Keratinocyte (primary cell): ENCODE results near the gene PCK1. TPM values are rescaled to one million over a fixed set of nuclear protein-coding genes. Genes with fewer than 3 reads are reported as not detected.

Experiments used
- DNase-seq: peaks from one replicate; pipeline ENCODE4 v3.0.0-alpha.2; 2011; ENCODE audit warnings: low read depth, missing footprints, low spot score
- FAIRE-seq: peaks from 2 replicates; lab custom pipeline; 2011; peaks lifted over from hg19 to GRCh38; lab: Jason Lieb, UNC
- H2AFZ ChIP-seq: 2 replicates; pipeline ENCODE4 v1.6.0; 2012; ENCODE audit warnings: low read length, control low read depth, inconsistent platforms; ENCODE audit not compliant: control insufficient read depth
- H3K27ac ChIP-seq: 2 replicates; pipeline ENCODE4 v1.5.1; 2011; ENCODE audit warnings: low read length; ENCODE audit not compliant: control insufficient read depth, insufficient read depth
- H3K27me3 ChIP-seq: 3 replicates; pipeline ENCODE4 v1.6.0; 2011; ENCODE audit warnings: low read length; ENCODE audit not compliant: control insufficient read depth, insufficient read depth; ENCODE audit errors: extremely low read depth
- H3K36me3 ChIP-seq, 2 experiments: 2 replicates in 1 of 2; 3 replicates in 1 of 2; pipeline ENCODE4 v1.5.1; 2011; ENCODE audit warnings: low read length in 2 of 2, mild to moderate bottlenecking in 1 of 2; ENCODE audit not compliant: control insufficient read depth in 2 of 2, insufficient read depth in 2 of 2; ENCODE audit errors: extremely low read depth in 1 of 2
- H3K4me1 ChIP-seq: 3 replicates; pipeline ENCODE4 v1.5.1; 2011; ENCODE audit warnings: low read length; ENCODE audit not compliant: control insufficient read depth, insufficient read depth; ENCODE audit errors: extremely low read depth
- H3K4me2 ChIP-seq: 3 replicates; pipeline ENCODE4 v1.6.0; 2011; ENCODE audit warnings: low read depth, low read length; ENCODE audit not compliant: control insufficient read depth, insufficient read depth; ENCODE audit errors: extremely low read depth
- H3K4me3 ChIP-seq, 3 experiments: fragments of 200-600 bp in 1 of 3; sonication (generic) in 1 of 3; 2 replicates in 2 of 3; 3 replicates in 1 of 3; pipeline ENCODE4 v1.5.1; 2011 to 2016; ENCODE audit warnings: low read length in 3 of 3, mild to moderate bottlenecking in 3 of 3, control low read depth in 2 of 3, inconsistent platforms in 1 of 3, low read depth in 1 of 3, mixed read lengths in 1 of 3, mixed run types in 1 of 3, moderate library complexity in 1 of 3; ENCODE audit not compliant: control insufficient read depth in 2 of 3, insufficient read depth in 2 of 3; ENCODE audit errors: extremely low read depth in 1 of 3
- H3K79me2 ChIP-seq: 2 replicates; pipeline ENCODE4 v1.6.0; 2012; ENCODE audit warnings: low read length; ENCODE audit not compliant: control insufficient read depth, insufficient read depth
- H3K9ac ChIP-seq: 3 replicates; pipeline ENCODE4 v1.6.0; 2011; ENCODE audit warnings: low read length; ENCODE audit not compliant: control insufficient read depth, insufficient read depth; ENCODE audit errors: extremely low read depth
- H3K9me1 ChIP-seq: 3 replicates; pipeline ENCODE4 v1.6.0; 2011; ENCODE audit warnings: low read length; ENCODE audit not compliant: control insufficient read depth, insufficient read depth; ENCODE audit errors: extremely low read depth
- H3K9me3 ChIP-seq: 2 replicates; pipeline ENCODE4 v1.5.1; 2012; ENCODE audit warnings: low read depth, low read length; ENCODE audit not compliant: control insufficient read depth
- H4K20me1 ChIP-seq: 3 replicates; pipeline ENCODE4 v1.6.0; 2011; ENCODE audit warnings: low read length; ENCODE audit not compliant: control insufficient read depth, insufficient read depth; ENCODE audit errors: extremely low read depth
- CTCF ChIP-seq, 3 experiments: IDR thresholded peaks in 1 of 3; conservative IDR thresholded peaks in 1 of 3; optimal IDR thresholded peaks in 1 of 3; 2 replicates in 2 of 3; 3 replicates in 1 of 3; pipeline versions ENCODE3 to v1.5.1; 2011; ENCODE audit warnings: low read length in 3 of 3, mild to moderate bottlenecking in 3 of 3, moderate library complexity in 2 of 3, control low read depth in 1 of 3, inconsistent platforms in 1 of 3; ENCODE audit not compliant: insufficient read depth in 2 of 3; ENCODE audit errors: extremely low read depth in 1 of 3
- EZH2 ChIP-seq: IDR thresholded peaks from one replicate; pipeline ENCODE4 v1.6.1; 2012; ENCODE audit warnings: inconsistent platforms, mild to moderate bottlenecking, low read length, moderate library complexity
- dilution Hi-C: fragments of 300-500 bp; cut with MboI; formaldehyde crosslinking; loops from one replicate; pipeline ENCODE4 v1.7.0; 2020; ENCODE audit warnings: low sequenced_read_pairs; ENCODE audit not compliant: extremely low pct_ligation_motif_present
- polyA plus RNA-seq, 5 experiments: library from polyadenylated mRNA; depleted of rRNA in 3 of 5; stranded (reverse) in 3 of 5; stranded (forward) in 1 of 5; unstranded in 1 of 5; fragments of >200 nt; gene quantifications; 1 replicate in 1 of 5; 2 replicates in 3 of 5; 3 replicates in 1 of 5; pipeline versions ENCODE4 v1.2.1 to v1.2.3, GENCODE V29; 2011 to 2012; ENCODE audit warnings: missing spikeins in 2 of 5, low read depth in 1 of 5, low replicate concordance in 1 of 5

Gene PCK1
- polyA plus RNA-seq, 1 donor (not counting 4 experiments of a cell fraction or from before 2014, with no cell fraction given): not detected

- Histone ChIP-seq H3K4me2 (no peak overlapping the region), H3K27me3 (peaks cover 55% of the 10 kb centered on the region), H2AFZ (no peak overlapping the region), H3K27ac (no peak overlapping the region), H3K9me3 (no peaks in the 10 kb centered on the region), H3K9me1 (no peaks in the 10 kb centered on the region), H3K4me3 (no peak overlapping the region), H3K79me2 (no peaks in the 10 kb centered on the region), H3K9ac (no peak overlapping the region), H3K36me3 (no peaks in the 10 kb centered on the region), H3K4me1 (no peaks in the 10 kb centered on the region), H4K20me1 (no peaks in the 10 kb centered on the region)
- dilution Hi-C loops: no loop called here
- FAIRE-seq (no peak), DNase-seq (no peak)
- no peak for TF ChIP-seq CTCF (optimal IDR thresholded peaks at IDR 0.05 in 1 of 3, IDR thresholded peaks at IDR 0.05 in 1 of 3, conservative IDR thresholded peaks at IDR 0.05 in 1 of 3; ENCODE audit: extremely low read depth in 1 of 3, insufficient read depth in 2 of 3, low read length in 3 of 3)
- no peak for TF ChIP-seq EZH2
Measured at GRCh38 chr20:57562541-57563465, 1.9 kb downstream of the PCK1 start.

GRCh38 chr20:57563522-57563921 lies 2.6 kb downstream of the PCK1 start:
- Histone ChIP-seq H3K9ac (no peak overlapping the region), H3K9me3 (no peaks in the 10 kb centered on the region), H3K27ac (no peak overlapping the region), H3K27me3 (peaks cover 56% of the 10 kb centered on the region), H4K20me1 (no peaks in the 10 kb centered on the region), H3K36me3 (no peaks in the 10 kb centered on the region), H3K9me1 (no peaks in the 10 kb centered on the region), H3K4me2 (no peak overlapping the region), H3K4me3 (no peak overlapping the region), H2AFZ (no peak overlapping the region), H3K4me1 (no peaks in the 10 kb centered on the region), H3K79me2 (no peaks in the 10 kb centered on the region)
- TF ChIP-seq EZH2 (no peak), CTCF (optimal IDR thresholded peaks at IDR 0.05 in 1 of 3, IDR thresholded peaks at IDR 0.05 in 1 of 3, conservative IDR thresholded peaks at IDR 0.05 in 1 of 3; ENCODE audit: extremely low read depth in 1 of 3, insufficient read depth in 2 of 3, low read length in 3 of 3) (no peak)
- dilution Hi-C loops: no loop called here
- FAIRE-seq (no peak), DNase-seq (no peak)
